Stimulated activated CD4-positive, alpha-beta T cell treated with anti-CD3 and anti-CD28 coated beads, Interleukin-15, amount 100 ng/mL, for 1 hour (primary cell): ENCODE measurements around the gene GNG12.

ENCODE experiments used
- DNase-seq, 2 donors: peaks; one replicate each; pipeline ENCODE4 v3.0.0-alpha.2; 2020; ENCODE audit warnings: low read depth in 1 of 2, low spot score in 1 of 2

Gene GNG12

DNA sequence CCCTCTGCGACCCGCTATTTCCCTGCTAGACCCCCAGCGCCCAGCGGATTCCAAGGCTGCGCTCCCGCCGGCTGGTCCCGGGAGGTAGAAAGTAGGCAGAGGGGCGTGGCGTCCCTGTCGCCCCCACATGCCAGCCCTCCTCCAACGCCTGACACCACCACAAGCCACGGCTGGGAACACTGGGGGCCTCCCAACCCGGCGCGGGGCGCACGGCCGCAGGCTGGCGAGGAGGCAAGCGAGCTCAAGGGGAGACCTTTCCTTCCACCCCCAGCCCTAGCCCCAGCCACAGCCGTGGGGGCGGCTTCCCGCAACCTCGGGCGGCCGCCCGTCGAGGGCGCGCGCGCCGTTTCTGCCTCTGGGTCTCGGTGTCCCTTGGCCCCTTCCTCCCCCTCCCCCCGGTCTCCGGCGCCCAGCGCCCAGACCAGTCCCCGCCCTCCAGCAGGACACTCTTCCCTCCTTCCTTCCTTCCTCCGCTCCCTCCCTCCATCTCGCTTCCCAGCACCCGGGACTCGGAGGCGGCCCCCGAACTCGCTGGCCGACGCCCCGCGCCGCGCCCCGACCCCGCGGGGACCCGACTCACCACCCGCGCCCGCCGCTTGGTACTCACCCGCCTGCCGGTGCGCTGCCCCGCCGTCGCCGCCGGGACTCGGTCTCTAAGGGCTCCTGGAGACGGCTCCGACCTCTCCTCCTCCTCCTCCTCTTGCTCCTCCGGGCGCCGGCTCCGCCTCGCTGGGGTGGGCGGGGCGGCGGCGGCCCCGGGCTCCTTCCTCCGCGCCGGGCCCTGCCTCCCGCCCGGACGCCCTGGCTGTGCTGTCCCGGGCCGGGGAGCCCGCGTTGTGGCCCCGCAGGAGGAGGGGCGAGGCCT, at the start of gene GNG12:
GNG12 (minus strand) TSS at position 731 of the 865 bp plus-strand sequence. CDS start 125,781 bp downstream, outside the sequence.
- no peak for DNase-seq

DNA sequence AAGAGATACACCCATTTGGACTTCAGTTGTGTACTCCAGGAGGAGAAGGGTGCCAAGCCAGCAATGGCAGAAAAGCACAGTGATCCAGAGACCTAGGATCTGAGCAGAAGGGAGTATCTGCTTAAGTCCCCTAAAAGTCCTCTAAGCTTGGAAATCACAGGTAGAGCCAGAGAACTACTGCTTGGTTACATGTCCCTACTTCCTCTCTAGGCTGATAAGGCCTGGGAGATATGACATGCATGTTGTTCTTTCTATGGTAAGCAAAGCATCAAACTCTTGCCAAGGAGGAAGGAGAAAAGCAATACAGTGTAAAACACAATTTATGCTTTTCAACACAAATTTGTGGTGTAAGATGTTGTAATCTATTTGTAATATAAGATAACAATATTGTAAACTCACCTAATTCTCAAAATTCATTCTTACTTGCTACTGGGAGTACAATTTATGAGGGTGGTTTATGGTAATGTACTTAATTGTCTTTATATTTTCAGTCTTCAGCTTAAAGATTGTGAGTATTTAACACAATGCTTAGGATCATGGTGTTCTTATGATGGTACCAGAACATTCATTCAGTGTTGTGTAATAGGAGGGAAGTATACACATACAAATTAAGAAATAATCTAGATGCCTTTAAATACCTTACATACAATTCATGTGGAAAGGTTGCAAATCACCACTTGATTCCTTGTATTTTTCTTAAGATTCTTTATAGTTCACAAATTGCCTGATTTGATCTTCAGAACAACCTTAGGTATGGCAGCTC, 49.1 kb upstream of the GNG12 start:
- DNase-seq: no peak

DNA sequence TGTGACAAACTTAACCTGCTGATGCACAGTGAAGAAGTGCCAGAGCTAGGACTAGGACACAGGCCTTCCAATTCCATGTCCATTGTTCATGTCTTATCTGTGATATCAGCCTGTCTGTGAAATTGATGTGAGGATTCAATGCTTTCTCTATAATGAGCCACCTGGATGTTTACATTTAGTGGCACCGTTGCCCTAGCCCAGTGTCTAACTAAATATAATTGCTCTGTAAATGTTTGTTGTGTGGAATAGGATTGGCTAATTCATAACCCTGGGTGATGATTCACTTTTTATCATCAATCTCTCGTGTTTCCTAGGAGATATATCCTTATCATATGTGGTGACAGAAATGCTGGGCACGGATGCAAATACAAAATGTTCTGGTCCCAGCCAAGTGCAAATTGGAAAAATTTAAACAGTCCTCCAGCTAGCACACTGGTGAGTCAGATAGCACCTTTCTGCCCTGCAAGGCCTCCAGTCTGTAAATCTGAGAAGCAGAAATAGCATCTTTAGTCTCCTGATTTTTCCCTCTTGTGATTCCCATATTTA, 46.9 kb upstream of the GNG12 start:
- no peak for DNase-seq

DNA sequence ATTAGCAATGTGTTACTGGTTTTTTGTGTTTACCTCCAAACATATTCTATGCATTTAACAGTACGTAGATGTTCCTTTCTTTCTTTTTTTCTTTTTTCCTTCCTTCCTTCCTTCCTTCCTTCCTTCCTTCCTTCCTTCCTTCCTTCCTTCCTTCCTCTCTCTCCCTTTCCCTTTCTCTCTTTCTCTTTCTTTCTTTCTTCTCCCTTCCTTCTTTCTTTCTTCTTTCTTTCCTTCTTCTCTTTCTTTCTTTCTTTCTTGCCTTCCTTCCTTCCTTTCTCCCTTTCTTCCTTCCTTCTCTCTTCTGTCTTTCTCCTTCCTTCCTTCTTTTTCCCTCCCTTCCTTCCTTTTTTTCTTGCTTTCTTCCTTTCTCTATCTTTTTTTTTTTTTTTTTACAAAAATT, 46.2 kb upstream of the GNG12 start:
- no peak for DNase-seq

DNA sequence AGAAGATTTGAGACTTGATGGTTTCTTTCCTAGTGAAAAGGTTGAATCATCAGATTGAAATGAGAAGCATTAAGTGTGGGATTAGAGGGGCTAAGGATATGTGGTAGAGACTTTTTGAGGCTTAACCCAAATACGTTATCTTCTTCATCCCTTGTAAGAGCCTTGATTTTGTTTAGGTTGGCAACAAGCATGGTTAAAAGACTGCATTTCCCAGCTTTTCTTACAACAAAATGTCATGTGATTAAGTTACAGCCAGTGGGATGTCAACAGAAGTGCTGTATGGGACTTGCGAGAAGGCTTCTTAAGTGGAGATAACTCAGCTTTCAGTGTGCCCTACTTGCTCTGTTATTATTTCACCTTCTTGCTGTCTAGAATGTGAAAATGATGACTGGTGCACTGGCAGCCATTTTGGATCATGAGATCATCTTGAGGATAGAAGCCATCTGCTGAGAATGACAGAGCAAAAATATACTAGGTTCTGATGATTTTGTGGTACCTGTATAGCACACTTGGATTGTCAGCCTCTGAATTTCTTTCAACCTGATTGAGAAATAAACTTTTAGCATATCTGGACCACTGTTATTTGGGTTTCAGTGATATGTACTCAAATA, 41.3 kb upstream of the GNG12 start:
- DNase-seq: no peak

DNA sequence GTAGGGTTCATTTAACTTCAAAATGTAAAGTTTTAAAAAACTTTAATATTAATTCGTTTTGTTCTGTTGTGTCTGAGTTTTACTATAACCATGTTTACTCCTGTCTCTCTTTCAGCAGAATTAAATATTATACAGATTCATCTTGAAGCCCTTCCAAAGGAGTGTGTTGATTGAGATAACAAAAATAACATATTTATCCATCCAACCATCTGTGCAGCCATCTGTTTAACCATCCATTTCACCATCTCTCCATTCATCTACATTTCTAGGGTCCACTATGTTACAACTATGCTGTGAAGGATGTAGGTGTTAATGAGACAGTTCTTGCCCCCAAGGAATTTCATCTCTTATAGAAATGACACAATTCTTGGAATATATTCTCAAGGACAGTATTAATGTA, 36.0 kb upstream of the GNG12 start:
- DNase-seq: no peak

DNA sequence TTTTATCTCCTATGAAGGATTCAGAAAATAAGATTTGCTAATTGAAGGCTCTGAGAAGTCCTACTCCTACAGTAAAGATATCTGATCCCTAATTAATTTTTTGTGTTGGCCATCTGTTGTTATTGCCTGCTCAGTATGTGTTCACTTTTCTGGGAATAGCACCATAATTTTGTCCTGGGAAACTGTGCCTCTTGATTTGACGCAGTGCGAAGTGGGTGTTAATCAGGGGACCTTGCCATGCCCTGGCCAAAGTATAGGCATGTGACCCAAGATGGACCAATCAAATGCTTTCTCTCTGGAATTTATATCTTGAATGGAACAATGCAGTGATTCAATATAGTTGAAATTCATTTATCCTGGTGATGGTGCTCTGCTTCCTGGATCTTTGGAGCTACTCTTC, 30.4 kb upstream of the GNG12 start:
- no peak for DNase-seq

DNA sequence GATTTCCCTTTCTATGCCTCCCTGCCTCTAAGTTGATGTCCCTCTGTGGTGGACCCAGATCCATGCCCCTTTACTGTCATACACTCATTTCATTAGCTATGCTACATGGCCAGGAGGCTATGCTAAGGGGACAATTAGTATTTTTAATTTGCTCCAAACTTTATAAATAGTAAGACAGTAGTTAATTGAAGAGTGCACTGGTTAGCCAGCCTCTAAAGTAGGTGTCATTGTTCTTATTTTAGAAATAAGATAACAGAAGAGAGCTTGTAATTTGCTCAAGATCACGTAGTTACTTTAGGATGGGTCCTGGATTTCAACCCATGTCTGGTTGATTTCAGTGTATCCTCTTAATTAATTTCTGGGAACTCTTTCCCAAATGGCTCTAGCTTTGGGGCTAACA, 29.4 kb upstream of the GNG12 start:
- DNase-seq: no peak

DNA sequence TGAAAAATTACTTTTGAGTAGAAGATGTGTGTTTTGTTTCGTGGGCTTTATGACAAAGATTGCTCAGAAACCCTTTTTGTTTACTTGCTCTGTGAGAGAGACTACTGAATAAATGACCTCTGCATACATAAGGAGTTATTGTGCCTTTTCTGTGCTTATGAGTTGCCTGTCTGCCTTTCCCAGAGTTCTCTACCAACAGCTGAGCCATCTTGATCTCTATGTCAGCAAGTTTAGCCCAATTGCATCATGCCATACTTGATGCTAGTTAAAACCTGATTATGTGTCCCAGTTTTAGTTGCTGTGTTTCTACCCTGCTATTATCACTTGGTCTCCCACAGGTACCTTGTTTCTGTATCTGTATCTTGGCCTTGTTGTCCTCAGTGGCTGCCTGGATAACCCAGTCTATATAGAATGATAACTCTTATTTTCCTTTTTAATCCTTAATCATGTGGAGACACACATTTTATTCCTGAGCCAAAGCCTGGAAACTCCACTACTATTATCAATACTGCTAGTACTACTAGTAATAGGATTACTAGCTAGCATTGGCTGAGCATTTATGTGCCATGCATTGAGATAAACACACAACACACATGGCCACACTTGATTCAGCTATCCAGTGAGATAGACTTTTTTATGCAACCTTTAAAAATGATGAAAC, 28.7 kb upstream of the GNG12 start:
- DNase-seq: no peak

DNA sequence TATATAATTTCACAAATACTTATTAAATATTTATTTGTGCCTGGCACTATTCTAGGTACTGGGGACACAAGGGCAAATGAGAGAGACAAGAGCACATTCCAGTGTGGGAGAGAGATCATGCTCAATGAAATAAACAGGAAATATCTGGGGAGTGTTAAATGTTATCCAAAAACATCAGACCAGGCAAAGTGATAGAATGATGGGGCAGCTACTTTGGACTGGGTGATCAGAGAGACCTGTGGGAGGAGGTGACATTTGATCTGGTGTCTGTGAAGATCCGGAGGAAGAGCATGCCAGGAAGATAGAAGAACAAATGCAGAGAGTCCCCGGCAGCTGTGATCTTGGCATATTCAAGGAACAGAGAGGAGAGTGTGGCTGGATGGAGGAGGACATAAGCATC, 27.5 kb upstream of the GNG12 start:
- no peak for DNase-seq

DNA sequence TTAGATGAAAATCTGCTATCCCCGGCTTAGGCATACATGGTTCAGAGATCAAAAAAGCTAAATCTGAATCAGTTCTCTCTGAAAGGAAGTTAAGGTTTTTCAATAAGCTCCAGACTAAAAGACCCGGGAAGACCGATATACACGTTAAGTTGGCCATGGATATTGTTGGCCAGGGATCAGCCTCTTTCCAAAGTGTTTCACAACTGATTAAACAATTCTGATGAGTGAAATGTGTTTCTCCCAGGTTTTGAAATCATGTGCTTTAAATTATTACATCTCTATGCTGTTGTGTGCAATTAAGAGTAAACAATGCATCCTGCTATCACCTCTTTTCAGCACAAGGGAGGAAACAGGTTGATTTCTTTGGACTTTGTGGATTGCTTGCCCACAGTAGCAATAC, 23.7 kb upstream of the GNG12 start:
- DNase-seq: no peak

DNA sequence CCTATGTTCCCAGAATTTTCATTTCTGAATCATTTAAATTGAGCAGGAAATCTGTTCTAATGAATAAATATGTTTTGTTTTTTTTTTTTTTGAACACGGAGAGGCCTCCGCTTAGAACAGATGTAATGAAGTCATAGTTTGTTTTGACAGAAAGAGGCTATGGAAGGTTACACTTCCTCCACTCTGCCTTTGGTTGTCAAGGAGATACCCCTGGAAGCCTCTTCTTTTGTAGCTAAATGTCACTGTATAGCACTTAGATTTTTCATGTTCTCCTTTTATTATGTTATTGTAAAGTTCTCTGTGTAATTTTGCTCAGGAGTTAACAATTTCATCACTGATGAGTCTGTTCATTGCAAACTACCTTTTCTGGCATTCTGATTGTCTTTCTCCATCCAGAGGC, 22.7 kb upstream of the GNG12 start:
- DNase-seq: no peak

DNA sequence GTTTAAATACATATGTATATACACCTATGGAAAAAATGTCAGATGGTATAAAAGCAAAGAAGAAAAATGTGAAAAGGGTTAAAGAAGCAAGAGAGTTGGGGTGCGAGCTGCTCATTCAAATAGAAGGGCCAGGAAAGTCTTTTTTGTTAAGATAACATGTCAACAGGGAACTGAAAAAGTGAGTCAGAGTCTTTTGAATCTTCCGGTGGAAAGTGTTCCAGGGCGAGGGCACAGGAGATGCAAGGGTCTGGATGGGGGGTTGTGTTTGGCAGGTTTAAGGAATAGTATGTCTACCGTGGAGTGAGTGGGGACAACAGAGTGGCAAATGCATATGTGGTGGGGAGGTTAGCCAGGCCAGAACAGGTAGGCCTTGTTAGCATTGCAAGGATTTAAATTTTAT, 22.2 kb upstream of the GNG12 start:
- DNase-seq: no peak

DNA sequence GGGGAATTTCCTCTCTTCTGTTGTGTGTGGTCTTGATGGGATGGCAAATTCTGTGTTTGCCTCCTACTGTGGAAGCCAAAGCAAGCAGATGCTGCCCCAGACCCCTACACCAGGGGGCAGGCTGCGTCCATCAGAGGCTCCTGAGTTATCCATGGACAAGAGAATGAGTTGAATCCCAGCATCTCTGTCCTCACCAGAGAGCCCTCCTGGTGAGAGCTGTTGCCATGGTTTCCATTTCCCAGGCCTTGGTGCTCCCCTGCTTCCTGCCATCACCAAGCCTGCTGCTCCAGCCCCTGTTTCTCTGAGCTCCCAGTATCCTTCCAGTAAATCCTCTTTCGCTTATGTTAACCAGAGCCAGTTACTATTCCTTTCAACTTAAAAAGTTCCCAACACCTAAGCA, 20.4 kb upstream of the GNG12 start:
- DNase-seq: no peak

DNA sequence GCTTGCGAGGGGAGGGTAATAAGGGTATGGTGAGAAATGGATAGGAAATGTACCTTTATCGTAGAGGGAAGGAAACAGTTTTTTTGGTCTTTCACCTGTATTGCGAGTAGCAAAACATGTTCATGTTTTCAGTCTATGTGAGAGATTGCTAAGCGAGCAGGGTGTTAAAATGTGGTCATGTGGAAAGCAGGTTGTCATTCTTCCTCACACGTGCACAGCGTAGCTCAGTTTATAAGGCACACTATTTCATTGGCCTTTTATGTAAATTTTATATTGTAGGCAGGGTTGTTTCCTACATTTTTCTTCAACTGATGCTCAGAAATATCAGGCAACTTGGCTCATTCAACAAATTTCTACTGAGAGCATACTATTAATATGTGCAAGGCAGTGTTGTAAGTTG, 18.5 kb upstream of the GNG12 start:
- no peak for DNase-seq

DNA sequence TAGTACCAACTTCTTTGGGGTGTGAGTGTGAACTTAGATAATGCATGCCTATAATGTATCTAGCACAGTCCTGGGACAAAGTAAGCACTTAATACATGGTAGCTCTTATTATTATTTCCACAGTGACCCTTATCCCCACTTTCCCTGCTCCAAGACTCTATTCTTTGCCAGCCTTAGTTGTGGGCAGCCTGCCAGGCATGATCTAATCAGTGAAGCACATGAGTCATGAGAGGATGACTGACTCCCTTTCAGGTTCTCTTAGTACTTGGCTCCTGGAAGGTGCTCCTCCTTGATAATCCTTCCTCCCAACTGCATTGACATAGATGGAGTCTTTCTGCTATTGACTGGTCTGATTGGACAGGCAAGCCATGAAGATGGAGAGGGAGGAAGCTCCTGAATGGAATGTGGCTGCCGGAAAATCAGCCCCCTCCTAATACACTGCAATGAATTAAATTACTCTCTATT, 17.4 kb upstream of the GNG12 start:
- DNase-seq: no peak

DNA sequence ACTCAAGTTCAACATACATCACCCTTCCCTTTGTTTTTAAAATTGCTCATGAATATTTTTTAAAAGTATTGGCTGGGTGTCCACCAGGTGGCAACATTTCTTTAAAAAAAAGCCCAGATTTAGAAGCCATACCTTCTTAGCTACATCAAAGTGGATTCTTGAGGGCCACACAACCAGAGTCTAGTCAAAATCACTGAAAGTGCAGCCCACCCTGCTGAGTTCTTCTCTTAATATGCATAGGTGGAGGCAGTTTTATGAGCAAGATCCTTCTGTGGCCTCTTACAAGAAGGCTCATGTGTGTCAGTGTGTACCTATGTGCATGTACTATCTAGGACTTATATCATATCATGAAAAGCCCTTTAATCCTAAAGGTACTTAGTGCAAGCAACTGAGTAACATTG, 16.9 kb upstream of the GNG12 start:
- DNase-seq: no peak

DNA sequence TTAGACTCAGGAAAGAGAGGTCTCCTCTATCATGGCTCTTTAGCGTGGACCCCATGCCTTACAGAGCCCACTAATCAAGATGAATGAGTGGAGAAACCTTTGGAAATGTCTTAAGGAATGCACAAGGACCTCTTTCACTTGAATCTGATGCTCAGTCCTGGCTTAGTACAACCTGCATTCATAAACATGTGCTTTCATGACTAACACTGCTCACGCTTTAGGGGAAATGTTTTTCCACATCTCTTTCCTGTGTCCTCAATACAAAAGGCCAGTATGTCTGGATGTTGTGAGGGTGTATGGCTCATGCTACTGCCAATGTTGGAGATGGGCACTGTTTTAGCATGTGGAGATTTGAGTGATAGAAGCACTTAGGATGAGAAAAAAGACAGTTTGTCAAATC, 14.2 kb upstream of the GNG12 start:
- DNase-seq: no peak

DNA sequence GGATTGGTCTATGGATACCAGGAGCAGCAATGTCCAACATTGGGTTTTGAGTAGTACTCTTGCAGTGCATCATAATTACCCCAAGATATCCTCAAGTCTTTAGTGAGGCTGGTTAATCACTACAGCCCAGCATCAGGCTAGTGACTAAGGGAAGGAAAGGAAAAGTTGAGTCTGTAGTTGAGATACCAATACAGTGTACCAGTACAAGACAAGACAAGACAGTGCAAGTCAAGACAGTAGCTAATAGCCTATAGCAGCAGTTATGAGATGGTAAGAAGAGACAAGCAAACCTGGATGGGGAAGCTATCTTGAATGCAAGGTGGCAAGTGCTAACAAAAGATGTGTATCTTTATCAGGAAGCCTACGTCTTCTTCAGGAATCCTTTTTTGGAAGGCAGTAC, 13.3 kb upstream of the GNG12 start:
- no peak for DNase-seq

DNA sequence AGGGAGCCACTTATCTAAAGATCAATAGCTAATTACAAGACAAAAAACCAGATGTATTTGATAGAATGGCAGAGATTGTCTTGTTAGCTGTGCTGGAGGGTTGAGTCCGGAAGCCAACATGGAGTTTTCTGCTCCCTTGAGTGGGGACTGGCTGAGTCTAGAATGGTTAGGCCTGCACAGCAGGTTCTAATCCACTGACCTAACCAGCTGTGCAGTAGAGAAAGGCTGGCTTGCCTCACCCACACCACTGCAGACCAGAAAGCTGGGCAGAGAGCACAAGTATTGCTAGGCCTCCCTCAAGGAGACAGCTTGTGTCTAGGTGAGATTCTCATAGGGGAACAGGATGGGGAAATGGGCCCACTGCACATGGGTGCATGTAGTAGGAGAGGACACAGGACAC, 11.7 kb upstream of the GNG12 start:
- no peak for DNase-seq

DNA sequence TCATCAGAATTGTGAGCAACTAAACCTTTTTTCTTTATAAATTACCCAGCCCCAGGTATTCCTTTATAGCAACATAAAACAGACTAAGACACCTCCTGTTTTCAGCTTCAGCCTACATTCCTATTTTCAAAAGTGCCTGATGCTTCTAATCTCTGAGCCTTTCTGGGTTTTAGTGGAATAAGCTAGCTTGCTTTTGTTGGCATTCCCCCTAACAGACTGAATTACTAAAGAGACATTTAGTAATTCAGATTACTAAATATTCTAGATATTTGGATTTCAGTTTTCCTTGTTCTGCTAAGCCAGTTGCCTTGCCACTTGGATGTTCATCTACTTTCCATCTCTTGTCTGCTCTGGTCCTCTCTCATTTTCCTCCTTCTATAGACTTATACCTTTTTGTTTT, 10.5 kb upstream of the GNG12 start:
- no peak for DNase-seq
